H54 (cell line): ENCODE measurements around the gene DNAJB4.
"Not testable (repeated sequence)": the region's sequence is repeated elsewhere in the genome, so short reads cannot be mapped to it uniquely, and the experiment has no call there.

ENCODE experiments used
- DNase-seq: peaks from one replicate; pipeline ENCODE4 v3.0.0; 2011; ENCODE audit warnings: low spot score, mixed read lengths; ENCODE audit not compliant: insufficient read length
- FAIRE-seq: peaks from 3 replicates; lab custom pipeline; 2011; peaks lifted over from hg19 to GRCh38; lab: Jason Lieb, UNC
- POLR2A ChIP-seq: IDR thresholded peaks from 2 replicates; pipeline ENCODE4 v1.6.1; 2011; ENCODE audit warnings: low read depth, mild to moderate bottlenecking, low read length

The DNAJB4 gene

GRCh38 chr1:77978969-77979876 is 25.5 kb upstream of the DNAJB4 start, which contains the start of gene FUBP1:
Gene FUBP1, minus strand, starts transcription at chr1:77979072. Its CDS starts 68 bp downstream, at chr1:77979004.
- TF ChIP-seq POLR2A: peak; percentile 66
- DNase-seq: peak; percentile 64
- peak; percentile 97 for FAIRE-seq

GRCh38 chr1:77983352-77983996 is 21.3 kb upstream of the DNAJB4 start:
- not testable (repeated sequence) for DNase-seq, FAIRE-seq

- FAIRE-seq (no peak), DNase-seq (no peak)
- TF ChIP-seq POLR2A: no peak
These were observed 20.8 kb upstream of the DNAJB4 start for GRCh38 chr1:77983997-77984355.

- TF ChIP-seq POLR2A: no peak
- peak; percentile 36 for FAIRE-seq
These were observed 20.1 kb upstream of the DNAJB4 start for GRCh38 chr1:77984629-77985028.

GRCh38 chr1:77986810-77987209 is 17.9 kb upstream of the DNAJB4 start:
- DNase-seq: no peak
- no peak for FAIRE-seq
- no peak for TF ChIP-seq POLR2A

More at GRCh38 chr1:77984629-77985028, 20.1 kb upstream of the DNAJB4 start:
- no peak for DNase-seq

GRCh38 chr1:77987919-77988318 is 16.8 kb upstream of the DNAJB4 start:
- DNase-seq (no peak), FAIRE-seq (no peak)
- TF ChIP-seq POLR2A: no peak

GRCh38 chr1:77989744-77990143 is 15.0 kb upstream of the DNAJB4 start:
- FAIRE-seq: peak; percentile 33
- DNase-seq: no peak
- TF ChIP-seq POLR2A: no peak

- no peak for TF ChIP-seq POLR2A
- FAIRE-seq (no peak), DNase-seq (no peak)
These were observed 14.0 kb upstream of the DNAJB4 start for GRCh38 chr1:77990629-77991204.

- FAIRE-seq (no peak), DNase-seq (no peak)
- TF ChIP-seq POLR2A: no peak
These were observed 13.1 kb upstream of the DNAJB4 start for GRCh38 chr1:77991638-77992037.

- FAIRE-seq (no peak), DNase-seq (no peak)
- TF ChIP-seq POLR2A: no peak
These were observed 10.5 kb upstream of the DNAJB4 start for GRCh38 chr1:77994117-77994705.

- TF ChIP-seq POLR2A: no peak
- FAIRE-seq (no peak), DNase-seq (no peak)
These were observed 8.0 kb upstream of the DNAJB4 start for GRCh38 chr1:77996734-77997133.

GRCh38 chr1:78000536-78000935 is 4.2 kb upstream of the DNAJB4 start:
- not testable (repeated sequence) for FAIRE-seq, DNase-seq

GRCh38 chr1:78003070-78003746 is 1.5 kb upstream of the DNAJB4 start:
- TF ChIP-seq POLR2A: no peak
- FAIRE-seq (peak; percentile 83), DNase-seq (no peak)
